B cell (primary cell): ENCODE results near the gene EMID1.

ENCODE experiments used
- CTCF ChIP-seq: fragments of 200-600 bp; IDR thresholded peaks from one replicate; pipeline ENCODE4 v1.8.0; 2022; ENCODE audit warnings: antibody characterized with exemption, mild to moderate bottlenecking
- EZH2 ChIP-seq: IDR thresholded peaks from 2 replicates; pipeline ENCODE4 v1.6.1; 2012; ENCODE audit warnings: borderline replicate concordance, low read depth, mild to moderate bottlenecking, moderate library complexity, low read length; ENCODE audit not compliant: insufficient read depth, poor library complexity, severe bottlenecking

- TF ChIP-seq CTCF (no peak), EZH2 (no peak)
These were observed 45.6 kb downstream of the EMID1 start for GRCh38 chr22:29251265-29251664.
